OCI-LY3 (cell line): ENCODE measurements around the gene PAX5.

Experiments
- H2AFZ ChIP-seq: fragments of 200-600, 300-600 bp; shearing (Covaris generic); 2 replicates; pipeline ENCODE4 v1.6.0; 2014; ENCODE audit warnings: antibody characterized with exemption, low read depth, low read length
- H3K27ac ChIP-seq: fragments of 200-600, 300-600 bp; sonication (generic); 2 replicates; pipeline ENCODE4 v1.5.1; 2014; ENCODE audit warnings: mild to moderate bottlenecking, low read length, moderate library complexity, mixed read lengths
- H3K27me3 ChIP-seq: fragments of 200-600, 300-600 bp; sonication (generic); 2 replicates; pipeline ENCODE4 v1.6.1; 2014; ENCODE audit warnings: low read depth, low read length, mixed read lengths
- H3K36me3 ChIP-seq: fragments of 200-600, 300-600 bp; sonication (generic); replicated peaks from 2 replicates; pipeline ENCODE3; 2014; ENCODE audit warnings: low read depth, low read length, mixed read lengths
- H3K4me1 ChIP-seq: fragments of 300-600, 200-600 bp; sonication (generic); 2 replicates; pipeline ENCODE4 v1.6.1; 2014; ENCODE audit warnings: low read length, mixed read lengths
- H3K4me2 ChIP-seq: fragments of 200-600, 300-600 bp; sonication (generic); 2 replicates; pipeline ENCODE4 v1.6.1; 2014; ENCODE audit warnings: low read length, mixed read lengths
- H3K4me3 ChIP-seq: fragments of 300-600, 200-600 bp; sonication (generic); 2 replicates; pipeline ENCODE4 v1.5.1; 2014; ENCODE audit warnings: antibody characterized with exemption, mild to moderate bottlenecking, low read length, moderate library complexity
- H3K79me2 ChIP-seq: fragments of 300-600, 200-600 bp; shearing (Covaris generic); 2 replicates; pipeline ENCODE4 v1.6.1; 2014; ENCODE audit warnings: mild to moderate bottlenecking, low read length, mixed read lengths
- H3K9ac ChIP-seq: fragments of 300-600, 200-600 bp; shearing (Covaris generic); 2 replicates; pipeline ENCODE4 v1.6.0; 2014; ENCODE audit warnings: mild to moderate bottlenecking, low read length, moderate library complexity
- H3K9me3 ChIP-seq: fragments of 200-600, 300-600 bp; shearing (Covaris generic); 2 replicates; pipeline ENCODE4 v1.6.1; 2014; ENCODE audit warnings: low read length, mixed read lengths; ENCODE audit not compliant: insufficient read depth
- H4K20me1 ChIP-seq: fragments of 200-600, 300-600 bp; sonication (generic); 2 replicates; pipeline ENCODE4 v1.6.1; 2016; ENCODE audit warnings: low read length, mixed read lengths; ENCODE audit not compliant: insufficient read depth
- CTCF ChIP-seq: fragments of 200-600, 300-600 bp; sonication (generic); IDR thresholded peaks from 2 replicates; pipeline ENCODE4 v1.5.1; 2014; ENCODE audit warnings: antibody characterized with exemption, low read length, low read depth
- EZH2phosphoT487 ChIP-seq: fragments of 200-600 bp; shearing (Covaris generic); IDR thresholded peaks from 2 replicates; pipeline ENCODE4 v1.6.1; 2018; ENCODE audit warnings: antibody characterized with exemption, mixed run types, low read depth

The PAX5 gene

DNA sequence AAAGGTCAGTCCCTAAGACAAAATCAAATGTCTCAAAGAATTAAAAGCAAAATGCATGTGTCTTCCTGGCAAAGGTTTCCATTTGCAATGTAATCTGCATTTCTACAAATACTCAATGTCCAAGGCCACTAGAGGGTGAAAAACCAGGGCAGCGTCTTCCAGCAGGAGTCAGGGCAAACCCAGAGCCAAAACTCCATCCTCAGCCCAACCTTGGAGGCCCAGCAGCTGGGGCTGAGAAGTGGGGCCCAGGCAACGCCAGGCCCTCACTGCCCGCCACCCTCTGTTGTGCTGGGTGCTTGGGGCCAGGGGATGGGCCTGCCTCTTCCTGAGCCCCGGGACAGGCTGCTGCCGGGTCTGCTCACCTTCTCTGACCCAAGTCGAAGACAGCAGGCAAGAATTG, 200.1 kb downstream of the PAX5 start:
- Histone ChIP-seq H3K4me3 (no peak overlapping the region), H3K27me3 (no peaks in the 10 kb centered on the region), H3K27ac (no peak overlapping the region), H3K9me3 (no peaks in the 10 kb centered on the region), H2AFZ (no peak overlapping the region), H3K79me2 (no peaks in the 10 kb centered on the region), H3K36me3 (peaks cover 23% of the 10 kb centered on the region), H3K9ac (no peak overlapping the region), H4K20me1 (peaks cover 31% of the 10 kb centered on the region), H3K4me1 (peaks cover 11% of the 10 kb centered on the region), H3K4me2 (no peak overlapping the region)
- TF ChIP-seq EZH2phosphoT487 = no peak
- no peak for TF ChIP-seq CTCF

DNA sequence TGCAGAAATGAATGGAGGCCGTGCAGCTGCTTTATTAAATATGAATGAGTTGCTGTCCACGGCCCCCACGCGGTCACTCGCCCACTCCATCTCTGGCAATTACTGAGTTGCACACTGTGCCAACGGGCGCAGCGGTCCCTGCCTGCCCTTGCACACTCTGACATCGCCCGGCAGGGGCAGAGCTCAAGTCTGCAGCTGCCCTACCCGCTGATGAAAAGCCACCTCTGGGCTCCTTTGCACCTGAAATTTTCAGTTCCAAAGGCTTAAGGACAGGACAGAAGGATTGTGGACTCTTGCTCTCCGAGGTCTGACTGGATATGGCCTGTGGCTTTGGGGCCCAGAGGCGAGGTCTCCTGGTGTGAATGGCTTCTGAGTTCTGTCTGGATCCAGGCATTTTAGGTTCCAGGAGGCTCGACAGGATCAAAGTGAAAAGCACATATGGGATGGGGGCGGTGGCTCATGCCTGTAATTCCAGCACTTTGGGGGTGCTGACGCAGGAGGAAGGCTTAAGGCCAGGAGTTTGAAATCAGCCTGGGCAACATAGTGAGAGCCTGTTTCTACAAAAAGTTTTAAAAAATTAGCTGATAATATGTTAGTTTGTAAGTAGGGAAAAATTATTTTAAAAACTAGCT, 201.8 kb downstream of the PAX5 start:
- Histone ChIP-seq H3K9ac (no peak overlapping the region), H3K79me2 (no peaks in the 10 kb centered on the region), H3K27me3 (no peaks in the 10 kb centered on the region), H3K4me3 (no peak overlapping the region), H3K36me3 (peaks cover 9% of the 10 kb centered on the region), H2AFZ (no peak overlapping the region), H3K27ac (no peak overlapping the region), H3K4me1 (peaks cover 11% of the 10 kb centered on the region), H3K9me3 (no peaks in the 10 kb centered on the region), H4K20me1 (peaks cover 16% of the 10 kb centered on the region; the same call in 1 of the 2 replicates), H3K4me2 (no peak overlapping the region)
- TF ChIP-seq CTCF (no peak), EZH2phosphoT487 (no peak)

DNA sequence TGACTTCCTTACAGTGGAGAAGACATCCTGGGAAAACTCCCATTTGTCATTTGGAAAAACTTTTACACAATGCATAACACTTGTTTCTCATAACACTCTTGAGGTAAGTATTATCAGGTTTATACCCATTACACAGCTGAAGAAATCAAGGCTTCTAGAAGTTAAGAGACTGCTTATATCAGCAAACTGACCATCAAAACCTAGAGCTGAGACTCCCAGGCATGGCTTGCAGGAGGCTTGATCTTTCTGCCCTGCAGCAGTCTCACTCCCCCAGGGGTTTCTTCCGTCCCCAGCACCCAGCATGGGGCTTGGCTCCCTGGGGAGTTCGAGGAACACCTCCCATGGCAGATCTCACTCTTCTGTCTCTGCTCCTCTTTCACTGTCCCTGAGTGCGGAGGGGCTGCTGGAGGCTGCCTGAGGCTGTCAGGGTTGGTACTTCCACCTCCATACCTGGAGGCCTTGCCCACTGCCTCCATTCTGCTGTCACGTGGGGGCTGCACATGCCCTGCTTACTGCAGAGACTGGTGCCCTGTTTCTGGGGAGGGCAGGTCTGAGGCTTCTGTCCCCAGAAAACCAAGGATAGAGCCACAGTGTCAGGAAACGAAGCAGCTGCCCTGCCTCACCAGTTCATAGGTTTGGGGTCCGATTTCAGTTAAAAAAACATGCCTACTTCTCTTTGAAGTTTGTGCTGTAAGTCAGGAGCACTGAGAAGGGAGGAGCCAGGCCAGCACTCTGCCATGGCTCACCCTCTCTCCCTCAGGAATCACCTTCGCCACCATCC, 202.5 kb downstream of the PAX5 start:
- no peaks in the 10 kb centered on the region for H3K79me2 ChIP-seq
- H3K27me3 ChIP-seq = no peaks in the 10 kb centered on the region
- no peak overlapping the region for H2AFZ ChIP-seq
- H3K4me1 ChIP-seq = peaks cover 11% of the 10 kb centered on the region
- H3K36me3 ChIP-seq = peaks cover 7% of the 10 kb centered on the region
- H3K4me3 ChIP-seq = no peak overlapping the region
- no peak overlapping the region for H3K9ac ChIP-seq
- 0 out of 2 replicates have a peak, but pooled peaks cover 12% of the 10 kb centered on the region for H4K20me1 ChIP-seq
- H3K4me2 ChIP-seq = no peak overlapping the region
- TF ChIP-seq EZH2phosphoT487 (no peak), CTCF (no peak)
- no peak overlapping the region for H3K27ac ChIP-seq
- no peaks in the 10 kb centered on the region for H3K9me3 ChIP-seq

- H3K79me2 ChIP-seq = no peaks in the 10 kb centered on the region
- TF ChIP-seq CTCF = no peak
- TF ChIP-seq EZH2phosphoT487 = no peak
- no peak overlapping the region for H3K27ac ChIP-seq
- no peaks in the 10 kb centered on the region for H3K4me1 ChIP-seq
- peaks cover 6% of the 10 kb centered on the region; the same call in 1 of the 2 replicates for H3K27me3 ChIP-seq
- H3K36me3 ChIP-seq = no peaks in the 10 kb centered on the region
- no peak overlapping the region for H3K4me3 ChIP-seq
- H3K4me2 ChIP-seq = no peak overlapping the region
- H3K9ac ChIP-seq = no peak overlapping the region
- no peaks in the 10 kb centered on the region for H3K9me3 ChIP-seq
- no peak overlapping the region for H2AFZ ChIP-seq
- no peaks in the 10 kb centered on the region for H4K20me1 ChIP-seq
Observed at GRCh38 chr9:36828611-36829013, 205.5 kb downstream of the PAX5 start.
